ENCODE results near the gene ZSWIM1. TPM values are rescaled to one million over a fixed set of nuclear protein-coding genes. Genes with fewer than 3 reads are reported as not detected.

Gene ZSWIM1
- total and polyA plus RNA-seq, 2 of the 8 experiments (the other 6 are each of a cell fraction or from before 2014, with no cell fraction given): 14.1 to 15.6 TPM

DNA sequence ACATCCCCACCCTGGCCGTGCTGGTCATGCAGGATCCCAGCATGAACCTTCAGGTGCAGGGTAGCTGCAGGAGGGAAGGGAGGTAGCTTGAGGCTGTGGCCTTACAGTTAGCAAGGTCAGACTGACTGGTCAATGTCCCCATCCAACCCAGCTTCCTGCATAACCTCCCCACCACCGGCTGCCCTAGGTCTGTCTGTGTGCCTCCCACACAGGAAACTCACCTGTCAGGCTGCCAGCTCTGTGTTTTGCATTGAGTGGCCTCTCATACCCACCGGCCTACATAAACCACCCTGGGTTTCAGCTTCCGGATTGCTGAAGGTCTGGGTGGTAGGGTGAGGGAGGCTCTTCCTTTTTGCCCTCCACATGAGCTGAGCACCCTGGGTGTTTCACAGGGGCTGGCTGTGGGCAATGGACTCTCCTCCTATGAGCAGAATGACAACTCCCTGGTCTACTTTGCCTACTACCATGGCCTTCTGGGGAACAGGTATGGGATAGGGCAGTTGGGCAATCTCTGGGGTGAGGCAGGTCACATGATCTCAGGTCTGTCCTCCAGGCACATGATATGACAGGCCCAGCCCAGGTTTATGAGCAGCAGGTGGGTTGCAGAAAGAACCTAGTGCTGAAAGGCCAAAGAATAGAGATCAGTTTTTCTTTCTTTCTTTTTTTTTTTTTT is 11.9 kb downstream of the ZSWIM1 start:
- no peak overlapping the region for H3K4me3 ChIP-seq (ENCODE audit: extremely low read depth in 1 of 4, insufficient read depth in 2 of 4, low read depth in 3 of 4, low read length in 4 of 4)
- no peak overlapping the region for H4K5ac ChIP-seq (ENCODE audit: insufficient read length, low read depth, low read length)
- no peak overlapping the region for H2BK120ac ChIP-seq (replicated peaks; ENCODE audit: low read depth, low read length)
- H3K79me2 ChIP-seq (ENCODE audit: control insufficient read depth in 1 of 2, insufficient read depth in 2 of 2, low read length in 2 of 2): peaks cover 0 to 7% of the 10 kb centered on the region in 2 experiments; a peak in 1 of 4 replicates
- H3K9me3 ChIP-seq (ENCODE audit: insufficient read depth in 2 of 2, low read depth in 1 of 2, low read length in 1 of 2): no peaks in the 10 kb centered on the region
- no peak overlapping the region for H3K4ac ChIP-seq (replicated peaks; ENCODE audit: insufficient read length, low read depth, low read length)
- peaks cover 3% of the 10 kb centered on the region; the same call in 1 of the 2 replicates for H3K79me1 ChIP-seq (ENCODE audit: low read depth, low read length)
- no peak overlapping the region for H4K8ac ChIP-seq (ENCODE audit: extremely low read depth, insufficient read depth, low read length)
- H2BK5ac ChIP-seq (ENCODE audit: low read depth, low read length): no peak overlapping the region
- 85% methylated on average over 4 of the region's 4 CpGs; no CpG with 5 or more reads in 1 of the 2 experiments for WGBS, 2 experiments (ENCODE audit: extremely low coverage in 1 of 2, insufficient coverage in 1 of 2, insufficient read length in 1 of 2, insufficient replicate concordance in 2 of 2, low coverage in 1 of 2, low lambda C conversion rate in 2 of 2, missing lambda C conversion rate in 1 of 2)
- H3K14ac ChIP-seq (ENCODE audit: insufficient read length): no peak overlapping the region
- no peak overlapping the region for H4K91ac ChIP-seq (replicated peaks; ENCODE audit: insufficient read length, low read length)
- H3K23me2 ChIP-seq (ENCODE audit: low read depth, low read length): peaks cover 15% of the 10 kb centered on the region; the same call in 1 of the 2 replicates
- no peak overlapping the region for H2AFZ ChIP-seq (ENCODE audit: low read length)
- H2BK12ac ChIP-seq (ENCODE audit: low read depth, low read length): no peak overlapping the region
- no peak overlapping the region for H3K27ac ChIP-seq (ENCODE audit: low read depth, low read length)
- CTCF ChIA-PET (ENCODE audit: partially characterized antibody): interaction anchor here (0.7 to 6.3 kb wide), 11 partner anchors 9 to 77 kb away, joined by 3 to 40 read pairs (median 9); partner anchors contain the start of gene ZSWIM1
- no peak overlapping the region for H3K23ac ChIP-seq (ENCODE audit: insufficient read length)
- no peak overlapping the region for H2BK15ac ChIP-seq (ENCODE audit: low read length)
- no peak overlapping the region for H2AK5ac ChIP-seq (ENCODE audit: low read depth, low read length)
- no peak overlapping the region for H3K56ac ChIP-seq (replicated peaks; ENCODE audit: insufficient read length, low read depth, low read length)
- H2BK20ac ChIP-seq (ENCODE audit: low read length): no peak overlapping the region
- TF ChIP-seq POLR2A (IDR thresholded peaks at IDR 0.05; ENCODE audit: control extremely low read depth in 1 of 2, low read depth in 2 of 2, low read length in 2 of 2) (peak in 1 of 2 experiments; percentile 53; a peak in 2 of 3 replicates), CEBPB (IDR thresholded peaks at IDR 0.05; ENCODE audit: low read depth, low read length) (no peak)
- H4K20me1 ChIP-seq (replicated peaks in 1 of 2; ENCODE audit: control insufficient read depth in 1 of 2, insufficient read depth in 2 of 2, low read length in 2 of 2): peaks cover 0 to 10% of the 10 kb centered on the region in 2 experiments
- no peak overlapping the region for H3K9ac ChIP-seq (replicated peaks in 1 of 4; ENCODE audit: extremely low read depth in 1 of 4, low read depth in 3 of 4, low read length in 3 of 4)
- H3K4me1 ChIP-seq (replicated peaks in 1 of 4; ENCODE audit: control insufficient read depth in 3 of 4, insufficient read depth in 4 of 4, low read length in 3 of 4): peaks cover 0 to 10% (median 6%) of the 10 kb centered on the region in 4 experiments; a peak in 6 of 7 replicates
- DNase-seq (ENCODE audit: low read depth in 1 of 2, low spot score in 2 of 2): no peak
- no peak overlapping the region for H3K18ac ChIP-seq (ENCODE audit: extremely low read depth, low read length)
- H3K27me3 ChIP-seq (replicated peaks in 1 of 4; ENCODE audit: control insufficient read depth in 3 of 4, extremely low read depth in 1 of 4, insufficient read depth in 3 of 4, low read length in 3 of 4): no peaks in the 10 kb centered on the region
- no peak for FAIRE-seq
- POLR2A ChIA-PET (ENCODE audit: partially characterized antibody): interaction anchor here (0.6 to 11.2 kb wide), 14 partner anchors 8 to 101 kb away, joined by 3 to 172 read pairs (median 4); partner anchors contain the start of genes DNTTIP1, PCIF1, PLTP and WFDC3
- H3K4me2 ChIP-seq (ENCODE audit: insufficient read depth in 1 of 2, low read depth in 2 of 2, low read length in 2 of 2): no peak overlapping the region; a peak in 1 of 4 replicates
- H3K36me3 ChIP-seq (ENCODE audit: control insufficient read depth in 2 of 4, insufficient read depth in 4 of 4, low read length in 3 of 4): peaks cover 8 to 22% (median 16%) of the 10 kb centered on the region in 4 experiments

All from H1 (cell line).